Testis (tissue), 2 donors: ENCODE data around the gene DLG1.

Source experiments
- POLR2A ChIP-seq: fragments of 450-650 bp; IDR thresholded peaks from one replicate; pipeline ENCODE4 v1.6.1; 2017; ENCODE audit warnings: antibody characterized with exemption, mild to moderate bottlenecking, moderate library complexity
- TF ChIP-seq, protein P1 (sequence below), 3 experiments: fragments of 450-650 bp in 2 of 3; fragments of 200-600 bp in 1 of 3; sonication (generic) in 1 of 3; IDR thresholded peaks; one replicate each; pipeline ENCODE4 v1.5.1; 2016 to 2019; ENCODE audit warnings: antibody characterized with exemption in 3 of 3, mild to moderate bottlenecking in 2 of 3, moderate library complexity in 1 of 3

DNA sequence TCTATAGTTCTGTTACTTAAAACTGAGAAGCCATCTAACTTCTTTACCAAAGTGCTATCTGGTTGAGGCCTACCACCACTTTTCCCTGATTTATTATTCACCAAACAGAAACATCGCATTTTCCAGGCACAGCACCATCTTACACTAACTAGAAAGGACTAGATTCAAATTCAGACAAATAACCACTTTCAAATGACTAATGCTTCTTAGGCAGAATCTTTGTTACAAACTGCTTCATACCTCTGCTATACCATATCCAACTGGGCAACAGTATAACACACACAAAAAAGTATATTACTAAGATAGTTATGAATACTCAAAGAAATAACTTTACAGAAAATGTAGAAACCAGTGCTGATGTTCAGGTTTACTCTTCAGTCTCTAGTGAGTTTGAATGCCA lies 16.6 kb downstream of the DLG1 start:
- TF ChIP-seq, protein P1, sequence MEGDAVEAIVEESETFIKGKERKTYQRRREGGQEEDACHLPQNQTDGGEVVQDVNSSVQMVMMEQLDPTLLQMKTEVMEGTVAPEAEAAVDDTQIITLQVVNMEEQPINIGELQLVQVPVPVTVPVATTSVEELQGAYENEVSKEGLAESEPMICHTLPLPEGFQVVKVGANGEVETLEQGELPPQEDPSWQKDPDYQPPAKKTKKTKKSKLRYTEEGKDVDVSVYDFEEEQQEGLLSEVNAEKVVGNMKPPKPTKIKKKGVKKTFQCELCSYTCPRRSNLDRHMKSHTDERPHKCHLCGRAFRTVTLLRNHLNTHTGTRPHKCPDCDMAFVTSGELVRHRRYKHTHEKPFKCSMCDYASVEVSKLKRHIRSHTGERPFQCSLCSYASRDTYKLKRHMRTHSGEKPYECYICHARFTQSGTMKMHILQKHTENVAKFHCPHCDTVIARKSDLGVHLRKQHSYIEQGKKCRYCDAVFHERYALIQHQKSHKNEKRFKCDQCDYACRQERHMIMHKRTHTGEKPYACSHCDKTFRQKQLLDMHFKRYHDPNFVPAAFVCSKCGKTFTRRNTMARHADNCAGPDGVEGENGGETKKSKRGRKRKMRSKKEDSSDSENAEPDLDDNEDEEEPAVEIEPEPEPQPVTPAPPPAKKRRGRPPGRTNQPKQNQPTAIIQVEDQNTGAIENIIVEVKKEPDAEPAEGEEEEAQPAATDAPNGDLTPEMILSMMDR (IDR thresholded peaks at IDR 0.05) = no peak
- no peak for TF ChIP-seq POLR2A
